Cardiac atrium fibroblast (primary cell): ENCODE data around the gene ZC3H4. TPM values are rescaled to one million over a fixed set of nuclear protein-coding genes. Genes with fewer than 3 reads are reported as not detected.

ENCODE experiments used
- total RNA-seq: library from RNA; depleted of rRNA; stranded (reverse); fragments of >200 nt; gene quantifications from 2 replicates; pipeline ENCODE4 v1.2.3, GENCODE V29; 2015

The ZC3H4 gene
- total RNA-seq: 13.0 and 14.6 TPM in 2 replicates

GRCh38 chr19:47112997-47113849 is at the start of gene ZC3H4:
ZC3H4 (minus strand) TSS chr19:47113776; CDS start chr19:47112584, 1,192 bp downstream.

GRCh38 chr19:47130589-47131227 is 17.1 kb upstream of the ZC3H4 start, which contains the start of gene SAE1:
SAE1 (plus strand) TSS chr19:47130835; CDS start chr19:47130931, 96 bp downstream.

GRCh38 chr19:47019431-47020041 is 94.0 kb downstream of the ZC3H4 start, which contains the start of gene NPAS1:
NPAS1 (plus strand) TSS chr19:47019837; CDS start chr19:47021048, 1,211 bp downstream.

Other genes starting within 250 kb of the ZC3H4 start
- gene NPAS1, start 93.9 kb downstream of the ZC3H4 start, total RNA-seq: 12.8 and 16.2 TPM in 2 replicates
- gene TMEM160, start 65.2 kb downstream of the ZC3H4 start, total RNA-seq: 19.4 and 44.2 TPM in 2 replicates
- 99.1 and 109 TPM in 2 replicates for gene SAE1, start 17.1 kb upstream of the ZC3H4 start, total RNA-seq
- gene BBC3, start 117.4 kb upstream of the ZC3H4 start, total RNA-seq: 4.0 and 5.8 TPM in 2 replicates
- gene CCDC9, start 142.7 kb upstream of the ZC3H4 start, total RNA-seq: 19.7 and 21.7 TPM in 2 replicates
- 6.2 and 9.9 TPM in 2 replicates for gene INAFM1, start 161.1 kb upstream of the ZC3H4 start, total RNA-seq
- 0.18 and 0.49 TPM in 2 replicates for gene C5AR1, start 196.1 kb upstream of the ZC3H4 start, total RNA-seq
- gene C5AR2, start 218.4 kb upstream of the ZC3H4 start, total RNA-seq: not detected in 2 replicates
- 7.8 and 8.8 TPM in 2 replicates for gene DHX34, start 235.5 kb upstream of the ZC3H4 start, total RNA-seq